Upper lobe of left lung (tissue), 6 donors: ENCODE results near the gene SENP3. TPM values are rescaled to one million over a fixed set of nuclear protein-coding genes. Genes with fewer than 3 reads are reported as not detected.

Experiments used
- ATAC-seq, 2 donors: fragments of 200-7000 bp; cut with Tn5 transposase; one replicate each; pipeline ENCODE4 v1.9.1; 2022; ENCODE audit warnings: mild to moderate bottlenecking in 2 of 2, moderate library complexity in 2 of 2; ENCODE audit not compliant: low FRiP score in 2 of 2
- DNase-seq, 2 donors: peaks; one replicate each; pipeline ENCODE4 v3.0.0-alpha.2; 2019 to 2020
- H3K27ac ChIP-seq, 4 donors: fragments of 200-600 bp; sonication (generic); one replicate each; pipeline ENCODE4 v1.5.1; 2016 to 2019
- H3K27me3 ChIP-seq, 4 donors: fragments of 200-600 bp; sonication (generic); one replicate each; pipeline ENCODE4 v1.5.1; 2017 to 2019
- H3K36me3 ChIP-seq, 4 donors: fragments of 200-600 bp; sonication (generic); one replicate each; pipeline ENCODE4 v1.5.1; 2016 to 2019
- H3K4me1 ChIP-seq, 4 donors: fragments of 200-600 bp; sonication (generic); one replicate each; pipeline ENCODE4 v1.5.1; 2018 to 2019
- H3K4me3 ChIP-seq, 4 donors: fragments of 200-600 bp; sonication (generic); one replicate each; pipeline ENCODE4 v1.5.1; 2017 to 2019; ENCODE audit warnings: mild to moderate bottlenecking in 2 of 4, moderate library complexity in 1 of 4
- H3K9me3 ChIP-seq, 4 donors: fragments of 200-600 bp; sonication (generic); one replicate each; pipeline ENCODE4 v1.5.1; 2018 to 2019
- CTCF ChIP-seq, 6 experiments: fragments of 450-650 bp in 4 of 6; fragments of 200-600 bp in 2 of 6; sonication (generic) in 2 of 6; IDR thresholded peaks; one replicate each; pipeline ENCODE4 v1.5.1; 2016 to 2019; ENCODE audit warnings: antibody characterized with exemption in 6 of 6
- EP300 ChIP-seq, 4 donors: sonication (generic); formaldehyde crosslinking; IDR thresholded peaks; one replicate each; pipeline ENCODE4 v1.5.1; 2017; ENCODE audit warnings: antibody characterized with exemption in 4 of 4, control low read depth in 2 of 4
- POLR2A ChIP-seq, 4 donors: fragments of 450-650 bp; IDR thresholded peaks; one replicate each; pipeline ENCODE4 v1.5.1; 2016 to 2017; ENCODE audit warnings: antibody characterized with exemption in 4 of 4, mild to moderate bottlenecking in 2 of 4
- POLR2AphosphoS5 ChIP-seq, 2 donors: sonication (generic); formaldehyde crosslinking; IDR thresholded peaks; one replicate each; pipeline ENCODE4 v1.5.1; 2017; ENCODE audit warnings: antibody characterized with exemption in 2 of 2
- WGBS, 2 donors: methylation state at CpG; one replicate each; pipeline ENCODE4 v1.1.5; 2017 to 2018; 5-methylcytosine and 5-hydroxymethylcytosine counted together
- total RNA-seq, 6 donors: library from RNA; depleted of rRNA in 4 of 6; stranded (reverse); fragments of >200 nt in 4 of 6; gene quantifications; one replicate each; pipeline versions ENCODE4 v1.1.0 to v1.2.1, GENCODE V29; 2016 to 2021
- donor health status: DM: no; HTN: no; CAD: no; lungs with moderate emphysema.
- donor health status: DM: no; HTN: yes; CAD: no; lungs with severe emphysema.

SENP3 gene
- total RNA-seq, 6 donors from 2014 or later, result 54.2 to 108 (median 57.5) TPM

DNA sequence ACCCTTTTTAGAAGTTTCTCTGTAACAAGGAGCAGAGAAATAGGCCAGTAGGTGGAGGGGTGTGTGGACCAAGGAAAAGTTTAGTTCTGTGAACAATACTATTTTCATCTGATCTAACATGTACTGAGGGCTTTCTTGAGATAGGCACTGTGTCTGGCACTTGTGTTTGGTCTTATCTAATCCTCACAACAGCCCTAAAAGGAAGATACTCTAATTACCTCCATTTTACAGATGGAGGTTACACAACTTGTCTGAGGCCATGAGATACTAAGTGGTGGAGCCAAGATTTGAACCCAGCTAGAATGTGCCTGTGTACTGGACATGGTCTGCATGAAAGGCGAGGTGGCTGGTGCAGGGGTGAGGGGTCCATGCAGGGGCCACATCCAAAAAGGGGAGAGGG, 8.4 kb upstream of the SENP3 start:
- H3K27ac ChIP-seq, result peak overlapping the region; percentile 41 to 70 (median 61)
- no peaks in the 10 kb centered on the region for H3K9me3 ChIP-seq
- peaks cover 0 to 4% (median 0%) of the 10 kb centered on the region in 4 donors for H3K36me3 ChIP-seq
- no peak overlapping the region for H3K4me3 ChIP-seq
- ATAC-seq, result no peak
- peaks cover 26 to 46% (median 33%) of the 10 kb centered on the region in 4 donors for H3K4me1 ChIP-seq
- WGBS, 2 donors, result 88 to 95% methylated on average over 1 of the region's 1 CpG
- TF ChIP-seq POLR2AphosphoS5 (IDR thresholded peaks at IDR 0.05), result no peak
- TF ChIP-seq EP300 (IDR thresholded peaks at IDR 0.05), result no peak
- no peak for TF ChIP-seq CTCF (IDR thresholded peaks at IDR 0.05)
- TF ChIP-seq POLR2A (IDR thresholded peaks at IDR 0.05), result no peak
- no peak for DNase-seq
- H3K27me3 ChIP-seq, result no peaks in the 10 kb centered on the region

DNA sequence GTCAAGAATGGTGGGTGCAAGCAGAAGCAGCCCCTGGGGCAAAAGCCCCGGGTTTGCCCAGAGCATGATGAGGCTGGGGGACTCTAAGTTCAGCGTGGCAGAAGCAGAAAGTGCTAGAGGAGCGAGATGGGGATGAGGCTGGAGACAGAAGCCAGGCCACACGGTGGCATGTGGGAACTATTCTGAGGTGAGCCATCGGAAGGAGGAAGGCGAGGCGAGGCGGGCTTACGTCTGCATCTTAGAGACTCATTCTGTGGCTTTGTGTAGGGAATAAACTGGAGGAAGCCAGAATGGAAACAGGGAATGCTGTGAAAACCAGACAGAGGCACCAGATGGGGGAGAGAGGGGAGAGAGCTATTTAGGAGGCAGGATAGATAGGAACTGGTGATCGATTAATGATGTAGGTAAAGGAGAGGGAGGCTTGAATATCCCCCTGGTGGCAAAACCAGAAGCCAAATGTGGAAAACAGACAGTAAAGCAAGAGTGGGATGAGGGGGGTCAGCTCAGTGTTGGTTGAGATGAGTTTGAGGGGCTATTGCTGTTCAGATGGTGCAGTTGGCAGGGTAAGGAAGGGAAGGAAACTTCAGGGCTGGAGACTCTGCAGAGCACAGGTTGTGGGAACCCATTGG, 6.3 kb upstream of the SENP3 start:
- H3K4me1 ChIP-seq, result peaks cover 35 to 49% (median 40%) of the 10 kb centered on the region in 4 donors
- H3K27ac ChIP-seq, result no peak overlapping the region
- peaks cover 0 to 4% (median 0%) of the 10 kb centered on the region in 4 donors for H3K36me3 ChIP-seq
- no peak for TF ChIP-seq POLR2A (IDR thresholded peaks at IDR 0.05)
- TF ChIP-seq EP300 (IDR thresholded peaks at IDR 0.05), result no peak
- no peak for TF ChIP-seq CTCF (IDR thresholded peaks at IDR 0.05)
- TF ChIP-seq POLR2AphosphoS5 (IDR thresholded peaks at IDR 0.05), result no peak
- H3K9me3 ChIP-seq, result no peaks in the 10 kb centered on the region
- DNase-seq, result no peak
- no peaks in the 10 kb centered on the region for H3K27me3 ChIP-seq
- H3K4me3 ChIP-seq, result no peak overlapping the region
- ATAC-seq, result no peak
- 71 to 73% methylated on average over 10 of the region's 10 CpGs for WGBS, 2 donors

DNA sequence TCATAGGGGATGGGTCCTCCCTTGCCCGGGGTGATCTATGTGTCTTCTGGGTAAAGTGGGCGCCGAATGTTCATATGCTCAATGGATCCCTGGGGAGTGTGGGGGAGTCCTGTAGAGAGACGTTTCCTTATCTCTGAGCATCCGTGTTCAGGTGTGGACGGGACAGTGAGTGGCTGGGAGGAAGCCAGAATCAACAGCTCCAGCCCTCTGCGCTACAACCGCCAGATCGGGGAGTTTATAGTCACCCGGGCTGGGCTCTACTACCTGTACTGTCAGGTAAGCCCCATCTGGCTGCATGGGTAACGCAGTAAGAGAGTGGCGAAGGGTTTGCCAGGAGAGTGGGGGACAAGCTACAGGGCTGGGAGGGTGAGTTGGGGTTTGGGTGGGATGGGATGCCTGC, 5.1 kb upstream of the SENP3 start:
- Histone ChIP-seq H3K9me3 (no peaks in the 10 kb centered on the region), H3K36me3 (no peaks in the 10 kb centered on the region), H3K4me1 (peaks cover 39 to 57% (median 46%) of the 10 kb centered on the region in 4 donors), H3K27me3 (no peaks in the 10 kb centered on the region), H3K4me3 (no peak overlapping the region), H3K27ac (peak overlapping the region; percentile 95 to 97 (median 96))
- ATAC-seq (no peak), DNase-seq (no peak)
- no peak for TF ChIP-seq POLR2AphosphoS5 (IDR thresholded peaks at IDR 0.05)
- no peak for TF ChIP-seq POLR2A (IDR thresholded peaks at IDR 0.05)
- TF ChIP-seq CTCF (IDR thresholded peaks at IDR 0.05), result no peak
- TF ChIP-seq EP300 (IDR thresholded peaks at IDR 0.05), result no peak
- 76 to 80% methylated on average over 12 of the region's 12 CpGs for WGBS, 2 donors

DNA sequence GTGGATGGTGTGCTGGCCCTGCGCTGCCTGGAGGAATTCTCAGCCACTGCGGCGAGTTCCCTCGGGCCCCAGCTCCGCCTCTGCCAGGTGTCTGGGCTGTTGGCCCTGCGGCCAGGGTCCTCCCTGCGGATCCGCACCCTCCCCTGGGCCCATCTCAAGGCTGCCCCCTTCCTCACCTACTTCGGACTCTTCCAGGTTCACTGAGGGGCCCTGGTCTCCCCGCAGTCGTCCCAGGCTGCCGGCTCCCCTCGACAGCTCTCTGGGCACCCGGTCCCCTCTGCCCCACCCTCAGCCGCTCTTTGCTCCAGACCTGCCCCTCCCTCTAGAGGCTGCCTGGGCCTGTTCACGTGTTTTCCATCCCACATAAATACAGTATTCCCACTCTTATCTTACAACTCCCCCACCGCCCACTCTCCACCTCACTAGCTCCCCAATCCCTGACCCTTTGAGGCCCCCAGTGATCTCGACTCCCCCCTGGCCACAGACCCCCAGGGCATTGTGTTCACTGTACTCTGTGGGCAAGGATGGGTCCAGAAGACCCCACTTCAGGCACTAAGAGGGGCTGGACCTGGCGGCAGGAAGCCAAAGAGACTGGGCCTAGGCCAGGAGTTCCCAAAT, 4.5 kb upstream of the SENP3 start:
- no peaks in the 10 kb centered on the region for H3K27me3 ChIP-seq
- peak overlapping the region in 1 of 4 donors; percentile 74 for H3K4me3 ChIP-seq
- 55 to 64% methylated on average over 13 to 14 of the region's 19 CpGs for WGBS, 2 donors
- H3K36me3 ChIP-seq, result no peaks in the 10 kb centered on the region
- H3K9me3 ChIP-seq, result no peaks in the 10 kb centered on the region
- ATAC-seq (no peak), DNase-seq (peak in 1 of 2 donors; percentile 53)
- H3K4me1 ChIP-seq, result peaks cover 39 to 61% (median 48%) of the 10 kb centered on the region in 4 donors
- peak overlapping the region; percentile 95 to 97 (median 96) for H3K27ac ChIP-seq
- TF ChIP-seq POLR2AphosphoS5 (IDR thresholded peaks at IDR 0.05), result no peak
- no peak for TF ChIP-seq CTCF (IDR thresholded peaks at IDR 0.05)
- no peak for TF ChIP-seq POLR2A (IDR thresholded peaks at IDR 0.05)
- TF ChIP-seq EP300 (IDR thresholded peaks at IDR 0.05), result no peak
